IPS DF 6.9 (cell line): Measurements from ENCODE around the gene RAP1GAP2.

Source experiments
- DNase-seq: peaks from one replicate; pipeline ENCODE4 v3.0.0-alpha.2; 2013; ENCODE audit warnings: low read depth, low spot score
- H3K27ac ChIP-seq: one replicate; pipeline ENCODE4 v1.5.1; 2013; ENCODE audit warnings: low read length, control low read depth
- H3K27me3 ChIP-seq: 2 replicates; pipeline ENCODE4 v1.6.1; 2013; ENCODE audit warnings: mild to moderate bottlenecking, low read length; ENCODE audit not compliant: control insufficient read depth, insufficient read depth
- H3K36me3 ChIP-seq: 2 replicates; pipeline ENCODE4 v1.6.1; 2013; ENCODE audit warnings: low read length; ENCODE audit not compliant: control insufficient read depth, insufficient read depth
- H3K4me1 ChIP-seq: 2 replicates; pipeline ENCODE4 v1.6.1; 2013; ENCODE audit warnings: low read length; ENCODE audit not compliant: control insufficient read depth, insufficient read depth
- H3K4me3 ChIP-seq: 2 replicates; pipeline ENCODE4 v1.5.1; 2013; ENCODE audit warnings: mild to moderate bottlenecking, low read length
- H3K9me3 ChIP-seq: 2 replicates; pipeline ENCODE4 v1.6.1; 2013; ENCODE audit warnings: low read length, inconsistent platforms; ENCODE audit not compliant: control insufficient read depth, insufficient read depth
- WGBS: extraction: QIAGEN DNeasy Blood & Tissue Kit; methylation state at CpG from one replicate; pipeline ENCODE4 v1.1.7; 2013; ENCODE audit warnings: mixed read lengths, missing lambda C conversion rate; ENCODE audit not compliant: insufficient read length, insufficient coverage; 5-methylcytosine and 5-hydroxymethylcytosine counted together

RAP1GAP2 gene

DNA sequence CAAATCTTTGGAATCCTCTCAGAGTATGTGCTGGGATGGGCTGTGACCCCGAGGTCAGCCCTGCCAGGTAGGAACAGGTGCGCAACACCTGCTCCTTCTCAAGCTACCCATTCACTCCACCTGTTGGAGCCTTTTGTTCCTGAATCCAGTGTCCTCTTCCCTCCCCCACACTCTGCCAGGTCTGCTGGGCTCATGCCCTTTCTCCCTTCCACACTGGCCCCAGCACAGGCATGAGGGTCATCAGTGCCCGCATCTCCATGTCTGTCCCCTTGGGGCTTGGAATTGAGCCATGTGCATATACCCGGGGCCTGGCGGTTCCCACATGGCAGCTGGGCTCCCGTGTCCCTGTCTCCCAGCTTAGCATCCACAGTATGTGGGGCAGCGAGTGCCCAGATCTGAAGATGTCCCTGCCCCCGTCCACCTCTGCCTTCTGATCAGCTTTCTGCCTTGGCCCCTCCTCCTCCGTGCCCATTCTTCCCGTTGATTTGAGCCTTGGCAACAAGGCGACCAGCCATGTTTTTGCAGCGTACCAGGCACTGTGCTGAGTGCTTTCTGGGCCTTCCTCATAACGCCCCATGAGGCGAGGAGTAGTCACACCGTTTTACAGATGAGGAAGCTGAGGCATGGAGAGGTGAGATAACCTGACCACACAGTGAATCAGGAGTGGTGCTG lies 102.2 kb downstream of the RAP1GAP2 start:
- H3K4me1 ChIP-seq: peaks cover 7% of the 10 kb centered on the region
- no CpG with 5 or more reads among the region's 15 CpGs for WGBS
- H3K4me3 ChIP-seq: no peak overlapping the region
- H3K9me3 ChIP-seq: no peaks in the 10 kb centered on the region
- no peak for DNase-seq
- H3K36me3 ChIP-seq: no peaks in the 10 kb centered on the region
- H3K27me3 ChIP-seq: no peaks in the 10 kb centered on the region
- no peak overlapping the region for H3K27ac ChIP-seq

DNA sequence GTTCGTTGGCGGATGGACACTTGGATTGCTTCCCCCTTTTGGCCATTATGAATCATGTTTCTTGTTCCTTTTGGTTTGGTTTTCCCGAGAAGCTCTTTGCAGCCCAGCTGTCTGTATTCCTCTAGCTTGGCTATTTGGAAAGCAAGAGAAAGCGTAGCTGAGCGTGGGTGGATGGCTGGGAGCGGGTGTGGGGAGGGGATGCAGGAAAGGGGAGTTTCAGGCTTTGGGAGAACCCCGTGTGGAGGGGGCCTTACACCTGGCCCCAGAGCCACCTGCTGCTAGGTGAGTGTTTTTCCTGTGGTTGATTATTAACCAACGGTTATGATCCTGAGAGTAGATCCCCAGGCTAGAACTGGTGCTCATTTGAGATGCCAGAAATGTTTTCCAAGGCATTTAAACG lies 103.7 kb downstream of the RAP1GAP2 start:
- no CpG with 5 or more reads among the region's 9 CpGs for WGBS
- Histone ChIP-seq H3K36me3 (no peaks in the 10 kb centered on the region), H3K27me3 (no peaks in the 10 kb centered on the region), H3K27ac (no peak overlapping the region), H3K4me1 (peaks cover 7% of the 10 kb centered on the region), H3K9me3 (no peaks in the 10 kb centered on the region), H3K4me3 (no peak overlapping the region)
- DNase-seq: no peak

DNA sequence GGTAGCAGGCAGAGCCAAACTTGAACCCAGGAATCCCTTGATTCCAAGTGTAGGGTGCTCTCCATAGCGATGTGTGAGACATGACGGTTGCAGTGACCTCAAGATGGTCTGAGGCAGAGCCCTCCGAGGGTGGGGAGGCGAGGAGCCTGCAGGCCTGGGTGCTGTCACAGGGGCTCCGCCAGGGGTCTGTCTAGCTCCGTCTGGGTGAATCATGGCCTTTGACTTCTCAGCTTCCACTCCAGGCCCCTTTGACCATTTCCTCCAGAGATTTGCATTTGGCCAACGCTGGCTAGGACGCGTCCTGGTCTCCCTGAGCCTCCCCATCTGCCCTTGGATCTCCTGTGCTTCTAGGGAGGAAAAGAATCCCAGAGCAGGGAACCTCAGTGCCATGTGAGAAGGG lies 104.6 kb downstream of the RAP1GAP2 start:
- peaks cover 7% of the 10 kb centered on the region for H3K4me1 ChIP-seq
- H3K4me3 ChIP-seq: no peak overlapping the region
- no peak for DNase-seq
- no peaks in the 10 kb centered on the region for H3K9me3 ChIP-seq
- H3K36me3 ChIP-seq: no peaks in the 10 kb centered on the region
- no peak overlapping the region for H3K27ac ChIP-seq
- H3K27me3 ChIP-seq: no peaks in the 10 kb centered on the region
- no CpG with 5 or more reads among the region's 9 CpGs for WGBS

DNA sequence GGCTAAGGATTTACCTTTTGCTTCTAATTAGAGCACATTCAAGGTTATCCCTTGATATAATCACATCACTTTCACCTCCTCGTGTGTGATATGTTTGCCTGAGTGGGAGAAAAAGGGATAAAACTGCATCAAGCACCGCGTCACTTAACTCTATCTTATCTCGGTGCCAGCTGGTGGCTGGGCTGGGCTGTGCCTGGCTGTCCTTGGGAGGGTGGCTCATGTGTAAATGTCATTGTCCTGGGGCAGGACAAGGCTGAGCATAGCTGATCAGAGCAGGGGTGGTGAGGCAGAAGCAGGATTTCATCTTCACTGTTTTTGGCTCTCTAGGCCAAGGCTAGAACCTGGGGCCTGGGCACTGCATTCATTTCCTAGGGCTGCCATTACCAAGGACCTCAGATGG lies 105.3 kb downstream of the RAP1GAP2 start:
- H3K27ac ChIP-seq: no peak overlapping the region
- no CpG with 5 or more reads among the region's 4 CpGs for WGBS

DNA sequence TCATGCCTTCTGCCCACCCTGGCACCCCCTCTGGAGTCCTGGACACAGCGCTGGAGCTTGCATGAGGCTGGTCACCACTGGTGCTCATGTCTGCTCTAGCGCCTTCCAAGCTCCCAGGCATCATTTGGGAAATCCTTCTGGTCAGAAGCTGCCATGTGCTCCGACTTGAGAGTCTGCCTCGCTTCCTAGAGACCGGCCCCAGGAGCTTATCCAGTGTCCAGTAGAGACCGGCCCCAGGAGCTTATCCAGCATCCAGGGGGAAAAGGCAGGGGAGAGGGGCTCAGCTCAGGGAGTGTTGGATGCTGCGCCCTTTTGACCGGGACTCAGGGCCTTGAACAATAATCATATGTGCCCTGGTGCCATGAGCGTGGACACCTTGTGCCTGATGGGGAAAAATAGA lies 106.3 kb downstream of the RAP1GAP2 start:
- Histone ChIP-seq H3K27me3 (no peaks in the 10 kb centered on the region), H3K9me3 (no peaks in the 10 kb centered on the region), H3K36me3 (peaks cover 6% of the 10 kb centered on the region; the same call in 1 of the 2 replicates), H3K4me3 (no peak overlapping the region), H3K4me1 (peaks cover 7% of the 10 kb centered on the region), H3K27ac (no peak overlapping the region)
- WGBS: no CpG with 5 or more reads among the region's 9 CpGs
- DNase-seq: no peak

More for the DNA sequence above, 105.3 kb downstream of the RAP1GAP2 start:
- H3K27me3 ChIP-seq: no peaks in the 10 kb centered on the region
- no peaks in the 10 kb centered on the region for H3K9me3 ChIP-seq
- DNase-seq: no peak
- H3K4me3 ChIP-seq: no peak overlapping the region
- peaks cover 6% of the 10 kb centered on the region; the same call in 1 of the 2 replicates for H3K36me3 ChIP-seq
- peaks cover 7% of the 10 kb centered on the region for H3K4me1 ChIP-seq

DNA sequence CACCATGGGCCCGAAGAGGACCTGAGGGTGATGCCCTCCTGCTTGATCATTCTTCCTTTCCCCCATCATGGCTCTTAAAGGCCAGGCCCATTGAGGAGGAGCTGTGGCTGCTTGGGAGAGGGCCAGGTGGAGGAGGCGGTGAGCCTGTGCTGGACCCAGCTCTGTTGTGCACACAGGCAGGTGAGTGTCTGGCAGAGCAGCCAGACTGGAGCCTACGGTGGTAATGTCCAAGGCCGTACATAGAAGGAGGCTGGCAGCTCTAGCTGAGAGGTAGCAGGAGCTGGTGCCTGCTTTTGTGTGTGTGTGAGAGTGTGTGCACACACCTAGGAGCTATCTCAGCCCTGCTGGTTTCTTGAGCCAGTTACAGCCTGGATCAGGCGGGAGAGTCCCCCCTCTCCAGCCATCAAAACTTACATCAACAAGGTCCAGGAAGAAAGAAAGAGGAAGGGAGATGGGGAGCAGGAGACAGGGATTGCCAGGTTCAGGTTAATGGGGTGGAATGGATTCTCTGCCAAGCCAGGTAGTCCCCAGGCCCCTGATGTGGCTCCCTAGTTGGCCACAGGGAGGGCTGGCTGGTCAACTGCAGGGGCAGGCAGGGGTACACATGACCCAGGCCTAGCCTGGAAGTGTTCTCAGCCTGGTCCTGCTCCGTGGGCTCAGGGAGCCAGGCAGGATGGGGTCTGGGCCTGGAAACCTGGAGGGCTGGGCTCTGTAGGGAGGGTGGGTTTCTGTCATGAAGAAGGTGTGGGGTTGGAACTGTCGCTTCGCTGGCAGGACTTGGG lies 107.1 kb downstream of the RAP1GAP2 start:
- no peaks in the 10 kb centered on the region for H3K27me3 ChIP-seq
- H3K27ac ChIP-seq: no peak overlapping the region
- H3K9me3 ChIP-seq: no peaks in the 10 kb centered on the region
- H3K4me1 ChIP-seq: peaks cover 7% of the 10 kb centered on the region
- DNase-seq: no peak
- peaks cover 6% of the 10 kb centered on the region; the same call in 1 of the 2 replicates for H3K36me3 ChIP-seq
- no CpG with 5 or more reads among the region's 8 CpGs for WGBS
- H3K4me3 ChIP-seq: no peak overlapping the region; the same call in 1 of the 2 replicates

DNA sequence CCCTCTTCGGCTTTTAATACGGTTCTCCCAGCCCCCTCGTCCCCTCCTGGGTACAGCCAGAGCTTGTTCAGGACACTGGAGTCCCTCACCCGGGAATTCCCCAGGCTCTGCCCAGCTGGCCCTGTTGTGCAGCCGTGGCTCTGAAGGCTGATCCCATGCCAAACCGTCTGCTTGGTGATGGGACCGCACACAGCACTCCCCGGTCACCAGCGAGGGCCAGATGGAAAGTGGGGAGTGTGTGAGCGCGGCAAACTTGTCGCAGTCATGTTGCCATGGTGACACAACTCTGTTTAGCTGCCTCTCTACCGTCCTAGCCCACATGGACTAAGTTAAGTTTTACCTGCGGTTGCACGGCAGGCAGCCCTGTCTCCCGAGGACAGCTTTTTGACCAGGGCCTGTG lies 107.9 kb downstream of the RAP1GAP2 start:
- H3K27ac ChIP-seq: no peak overlapping the region
- no peaks in the 10 kb centered on the region for H3K27me3 ChIP-seq
- no peaks in the 10 kb centered on the region for H3K9me3 ChIP-seq
- no CpG with 5 or more reads among the region's 16 CpGs for WGBS
- H3K36me3 ChIP-seq: peaks cover 6% of the 10 kb centered on the region; the same call in 1 of the 2 replicates
- H3K4me1 ChIP-seq: peaks cover 7% of the 10 kb centered on the region
- no peak for DNase-seq
- no peak overlapping the region for H3K4me3 ChIP-seq

DNA sequence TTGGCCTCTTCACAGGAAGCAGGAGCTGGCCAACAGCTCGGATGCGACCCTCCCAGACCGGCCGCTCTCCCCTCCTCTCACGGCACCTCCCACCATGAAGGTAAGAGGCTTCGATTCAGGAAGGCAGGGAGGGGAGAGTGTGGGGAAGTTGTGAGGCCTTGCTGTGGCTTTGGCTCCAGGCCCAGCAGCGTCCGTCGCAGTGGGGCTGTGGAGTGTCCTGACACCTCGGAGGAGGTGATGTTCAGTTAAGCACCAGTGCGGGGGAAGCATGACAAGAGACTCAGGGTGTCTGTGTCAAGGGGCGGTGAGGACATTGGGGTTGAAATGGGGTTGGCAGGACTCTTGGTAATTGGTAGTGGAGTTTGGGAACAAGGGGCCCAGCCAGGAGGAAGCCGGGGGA lies 109.0 kb downstream of the RAP1GAP2 start:
- WGBS: no CpG with 5 or more reads among the region's 13 CpGs
- DNase-seq: no peak
- Histone ChIP-seq H3K36me3 (peaks cover 6% of the 10 kb centered on the region; the same call in 1 of the 2 replicates), H3K9me3 (no peaks in the 10 kb centered on the region), H3K27me3 (no peaks in the 10 kb centered on the region), H3K4me3 (no peak overlapping the region), H3K4me1 (peaks cover 7% of the 10 kb centered on the region), H3K27ac (no peak overlapping the region)

DNA sequence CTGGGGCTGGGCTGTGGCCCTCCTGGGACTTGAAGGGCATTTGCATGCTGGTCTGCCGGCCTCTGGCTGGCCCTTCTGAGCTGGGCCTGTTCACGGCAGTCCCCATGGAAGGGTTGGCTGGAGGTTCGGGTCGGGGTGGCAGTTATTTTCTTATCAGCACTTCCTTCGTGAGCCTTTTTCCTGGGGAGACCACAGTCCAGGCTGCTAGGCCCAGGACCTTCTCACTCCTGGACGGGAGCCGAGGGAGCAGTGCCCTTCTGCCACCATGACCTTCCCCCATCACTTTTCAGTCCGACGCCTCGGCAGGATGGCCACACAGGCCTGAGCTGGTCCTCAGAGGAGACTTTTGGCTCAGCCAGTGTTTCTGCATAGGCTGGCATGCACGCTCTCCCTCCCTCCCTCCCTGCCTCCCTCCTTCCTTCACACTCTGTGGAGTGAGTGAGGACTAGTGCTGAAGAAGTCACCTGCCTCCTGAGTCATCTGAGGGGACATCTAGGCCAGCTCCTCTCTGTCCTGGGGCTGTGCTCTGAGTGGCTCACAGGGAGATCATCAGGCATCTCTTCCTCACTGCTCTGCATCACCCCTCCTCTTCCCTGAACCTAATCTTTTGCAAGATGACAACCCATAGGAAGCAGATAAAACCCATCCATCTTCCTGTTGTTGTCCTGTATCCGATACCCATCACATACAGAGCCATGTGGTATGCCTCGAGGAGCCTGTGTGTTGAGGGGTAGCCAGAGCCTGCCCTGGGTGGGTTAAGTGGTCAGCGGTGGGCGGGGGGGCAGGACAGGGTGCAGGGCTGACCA lies 109.7 kb downstream of the RAP1GAP2 start:
- H3K36me3 ChIP-seq: peaks cover 6% of the 10 kb centered on the region; the same call in 1 of the 2 replicates
- no peak for DNase-seq
- H3K27me3 ChIP-seq: no peaks in the 10 kb centered on the region
- no peaks in the 10 kb centered on the region for H3K9me3 ChIP-seq
- no peak overlapping the region for H3K4me3 ChIP-seq
- H3K4me1 ChIP-seq: peaks cover 7% of the 10 kb centered on the region
- no peak overlapping the region for H3K27ac ChIP-seq
- no CpG with 5 or more reads among the region's 15 CpGs for WGBS

DNA sequence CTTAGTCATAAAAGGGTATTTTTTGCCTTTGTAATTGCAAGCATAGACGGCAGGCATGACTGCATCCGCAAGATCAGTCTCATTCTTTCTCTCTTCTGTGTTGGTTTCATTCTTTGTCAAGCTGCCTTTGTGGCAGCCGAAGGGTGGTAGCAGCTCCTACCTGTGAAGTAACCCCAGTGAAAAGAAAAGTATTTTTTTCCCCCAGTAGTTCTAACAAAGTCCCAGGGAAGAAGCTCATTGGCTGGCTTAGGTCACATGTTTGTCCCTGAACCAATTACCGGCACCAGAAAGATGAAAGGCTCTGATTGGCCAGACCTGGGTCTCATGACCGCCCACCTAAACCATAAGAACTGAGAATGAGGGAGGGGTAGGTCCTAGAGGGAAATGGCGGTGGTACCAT lies 110.7 kb downstream of the RAP1GAP2 start:
- Histone ChIP-seq H3K4me1 (peaks cover 7% of the 10 kb centered on the region), H3K9me3 (no peaks in the 10 kb centered on the region), H3K27me3 (no peaks in the 10 kb centered on the region), H3K4me3 (no peak overlapping the region), H3K36me3 (peaks cover 6% of the 10 kb centered on the region; the same call in 1 of the 2 replicates), H3K27ac (no peak overlapping the region)
- WGBS: no CpG with 5 or more reads among the region's 6 CpGs
- DNase-seq: no peak
